Kidney epithelial cell (primary cell): ENCODE results near the gene FAM156B. TPM values are rescaled to one million over a fixed set of nuclear protein-coding genes. Genes with fewer than 3 reads are reported as not detected.
"Not testable (repeated sequence)": the region's sequence is repeated elsewhere in the genome, so short reads cannot be mapped to it uniquely, and the experiment has no call there.

Source experiments
- DNase-seq: peaks from one replicate; pipeline ENCODE4 v3.0.0-alpha.2; 2010; ENCODE audit warnings: low read depth
- H3K27me3 ChIP-seq: 2 replicates; pipeline ENCODE4 v1.6.0; 2011; ENCODE audit warnings: low read length; ENCODE audit not compliant: control insufficient read depth, insufficient read depth
- H3K36me3 ChIP-seq: 2 replicates; pipeline ENCODE4 v1.5.1; 2011; ENCODE audit warnings: low read length; ENCODE audit not compliant: control insufficient read depth, insufficient read depth
- H3K4me3 ChIP-seq: 2 replicates; pipeline ENCODE4 v1.5.1; 2011; ENCODE audit warnings: low read depth, mild to moderate bottlenecking, control low read depth, low read length
- total RNA-seq: library from RNA; depleted of rRNA; stranded (reverse); fragments of >200 nt; gene quantifications from 2 replicates; pipeline ENCODE4 v1.2.3, GENCODE V29; 2015

FAM156B gene
- total RNA-seq, 1 donor from 2014 or later, result 13.1 TPM

- DNase-seq, H3K27me3 ChIP-seq, H3K36me3 ChIP-seq: not testable (repeated sequence)
Measured at GRCh38 chrX:52948265-52948664, 51.1 kb downstream of the FAM156B start.

GRCh38 chrX:52949325-52949724 lies 52.2 kb downstream of the FAM156B start:
- not testable (repeated sequence) for DNase-seq

More at GRCh38 chrX:52948265-52948664, 51.1 kb downstream of the FAM156B start:
- not testable (repeated sequence) for H3K4me3 ChIP-seq

DNA sequence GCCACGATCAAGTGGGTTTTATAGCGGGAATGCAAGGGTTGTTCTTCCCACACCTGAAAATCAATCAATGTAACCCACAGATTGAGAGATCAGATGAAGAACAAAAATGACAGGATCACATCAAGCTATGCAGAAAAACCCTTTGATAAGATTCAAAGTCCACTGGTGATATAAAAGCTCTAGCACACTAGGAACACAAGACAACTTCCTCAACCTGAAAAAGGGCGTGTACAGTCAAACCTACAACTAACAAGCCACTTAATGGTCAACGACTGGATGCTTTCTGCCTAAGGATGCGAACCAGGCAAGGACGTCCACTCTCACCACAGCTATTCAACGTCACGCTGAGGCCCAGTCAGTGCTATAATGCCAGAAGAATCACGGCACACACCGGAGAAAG lies 52.8 kb downstream of the FAM156B start:
- H3K36me3 ChIP-seq, H3K4me3 ChIP-seq, DNase-seq, H3K27me3 ChIP-seq: not testable (repeated sequence)

More at GRCh38 chrX:52949325-52949724, 52.2 kb downstream of the FAM156B start:
- not testable (repeated sequence) for H3K36me3 ChIP-seq, H3K27me3 ChIP-seq, H3K4me3 ChIP-seq

Other genes with a start within 250 kb of the FAM156B start
- not detected in 2 replicates for gene SSX7, start 242.4 kb upstream of the FAM156B start, total RNA-seq
- gene SSX2, start 190.2 kb upstream of the FAM156B start, total RNA-seq, result not detected in 2 replicates
- gene SSX2B, start 146.1 kb upstream of the FAM156B start, total RNA-seq, result not detected in 2 replicates
- gene SPANXN5, start 99.9 kb upstream of the FAM156B start, total RNA-seq, result 0.14 TPM in 1 of 2 replicates, not detected in the other
- not detected in 2 replicates for gene XAGE5, start 86.0 kb upstream of the FAM156B start, total RNA-seq
- gene XAGE3, start 29.2 kb upstream of the FAM156B start, total RNA-seq, result not detected in 2 replicates
- 3.9 and 7.2 TPM in 2 replicates for gene FAM156A, start 61.2 kb downstream of the FAM156B start, total RNA-seq
- gene GPR173, start 151.5 kb downstream of the FAM156B start, total RNA-seq, result 4.8 and 6.4 TPM in 2 replicates
- gene TSPYL2, start 185.0 kb downstream of the FAM156B start, total RNA-seq, result 8.7 and 10.3 TPM in 2 replicates
- 2.9 and 5.0 TPM in 2 replicates for gene KANTR, start 196.8 kb downstream of the FAM156B start, total RNA-seq